HG02571 (cell line): ENCODE measurements around the gene KAZN.

Source experiments
- ATAC-seq: cut with Tn5 transposase; IDR thresholded peaks from one replicate; pipeline ENCODE4 v1.9.1; 2021; ENCODE audit warnings: mild to moderate bottlenecking, moderate library complexity; ENCODE audit not compliant: unreplicated experiment

The KAZN gene

DNA sequence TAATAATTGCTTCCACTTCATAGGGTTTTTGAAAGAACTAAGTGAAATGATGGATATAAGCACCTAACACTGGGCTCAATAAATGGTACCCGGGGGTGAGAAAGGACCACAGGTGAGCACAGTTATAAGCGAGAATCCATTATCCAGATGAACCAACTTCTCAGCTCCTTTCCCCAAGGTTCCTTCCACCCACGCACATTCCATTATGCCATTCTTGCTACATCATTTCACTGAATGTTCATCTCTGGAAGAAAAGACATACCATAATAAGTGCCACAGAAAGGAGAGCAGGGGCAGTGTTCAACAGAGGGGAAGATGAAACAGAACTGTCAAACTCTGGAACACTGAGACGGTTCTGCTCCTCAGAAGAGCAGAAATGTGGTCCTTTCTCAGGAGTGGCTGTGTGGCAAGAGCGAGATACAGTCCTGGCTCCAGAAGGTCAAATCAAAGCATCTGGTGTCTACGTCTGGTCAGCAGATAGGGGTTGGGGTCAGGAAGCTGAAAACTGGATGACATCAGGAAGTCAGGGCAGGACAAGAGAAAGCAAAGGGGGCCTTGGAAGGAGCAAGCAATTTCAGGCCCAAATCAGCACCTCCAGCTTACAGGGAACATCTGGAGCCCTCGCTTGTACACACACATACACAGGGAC, 299.6 kb downstream of the KAZN start:
- no peak for ATAC-seq

DNA sequence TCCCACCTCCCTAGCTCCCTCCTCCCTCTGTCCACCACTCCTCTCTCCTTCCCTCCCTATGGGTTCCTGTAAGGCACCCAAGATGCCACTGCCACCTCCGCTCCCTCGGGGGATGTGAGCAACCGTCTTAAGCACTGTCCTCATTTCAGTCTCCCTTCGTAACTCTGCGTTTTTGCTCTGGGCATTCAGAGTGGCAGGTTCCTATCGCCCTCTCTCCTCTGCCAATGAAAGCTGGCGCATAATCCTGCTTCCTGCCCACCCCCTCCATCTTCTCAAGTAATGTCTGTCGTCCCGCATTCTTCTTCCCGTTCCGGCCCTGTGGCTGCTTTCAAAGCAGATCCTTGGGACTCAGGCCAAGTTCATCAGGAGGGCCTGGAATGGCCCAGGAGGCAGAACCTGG, 301.2 kb downstream of the KAZN start:
- ATAC-seq: no peak

DNA sequence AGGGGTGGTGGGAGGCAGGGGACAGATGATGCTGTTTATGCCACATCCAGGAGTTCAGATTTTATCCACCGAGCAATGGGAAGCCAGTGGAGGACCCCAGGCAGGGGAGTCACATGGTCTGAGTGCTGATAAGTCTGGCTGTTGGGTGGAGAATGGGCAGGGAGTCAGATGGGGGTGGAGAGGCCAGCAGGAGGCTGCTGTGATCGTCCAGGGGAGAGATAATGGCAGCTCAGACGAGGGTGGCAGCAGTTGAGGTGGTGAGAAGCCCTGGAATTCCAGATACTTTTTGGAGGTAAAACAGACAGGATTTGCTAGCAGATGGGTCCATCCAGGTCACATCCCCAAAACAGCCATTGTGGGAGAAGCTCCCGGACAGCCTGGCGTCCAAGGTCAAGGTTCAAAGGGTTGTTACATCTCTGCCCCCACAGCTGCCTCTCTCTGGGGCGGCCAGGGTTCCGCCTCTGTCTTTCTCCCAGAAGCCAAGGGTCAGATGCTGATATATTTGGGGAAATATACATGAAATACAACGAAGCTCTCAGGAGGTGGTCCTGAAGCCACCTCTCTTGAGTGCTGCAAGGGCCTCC, 303.0 kb downstream of the KAZN start:
- no peak for ATAC-seq

DNA sequence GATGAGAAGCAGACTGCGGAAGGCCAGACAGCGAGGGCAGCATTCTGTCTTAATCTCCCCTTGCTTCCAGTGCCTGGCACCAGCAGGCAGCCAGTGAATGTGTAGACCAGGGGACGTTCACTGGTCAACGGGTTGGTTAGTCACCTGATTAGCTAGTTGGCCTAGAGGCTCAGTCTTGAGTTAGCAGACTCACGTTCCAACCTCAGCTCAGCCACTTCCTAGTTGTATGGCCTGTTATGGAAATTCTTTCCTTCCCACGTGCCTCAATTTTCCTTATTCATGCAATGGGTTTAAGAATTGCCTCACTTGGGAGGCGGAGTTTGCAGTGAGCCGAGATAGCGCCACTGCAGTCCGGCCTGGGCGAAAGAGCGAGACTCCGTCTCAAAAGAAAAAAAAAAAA, 305.4 kb downstream of the KAZN start:
- no peak for ATAC-seq

DNA sequence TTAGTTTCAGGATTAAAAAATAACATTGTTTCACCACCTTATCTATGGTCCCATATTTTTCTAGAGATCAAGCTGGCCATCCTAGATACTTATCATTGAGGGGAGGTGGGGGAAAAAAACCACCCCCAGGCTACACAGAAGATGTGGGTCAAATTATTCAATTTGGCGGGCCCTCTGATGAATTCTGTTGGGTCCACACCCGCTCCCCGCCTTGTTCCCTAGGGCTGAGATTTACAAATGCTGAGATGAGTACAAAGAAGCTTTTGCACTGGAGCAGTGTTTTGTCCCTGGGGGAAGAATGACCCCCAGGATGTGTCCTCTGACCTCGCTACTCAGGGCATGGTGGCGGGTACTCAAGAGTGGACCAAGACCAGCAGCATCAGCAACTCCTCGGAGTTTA, 308.2 kb downstream of the KAZN start:
- ATAC-seq: no peak

DNA sequence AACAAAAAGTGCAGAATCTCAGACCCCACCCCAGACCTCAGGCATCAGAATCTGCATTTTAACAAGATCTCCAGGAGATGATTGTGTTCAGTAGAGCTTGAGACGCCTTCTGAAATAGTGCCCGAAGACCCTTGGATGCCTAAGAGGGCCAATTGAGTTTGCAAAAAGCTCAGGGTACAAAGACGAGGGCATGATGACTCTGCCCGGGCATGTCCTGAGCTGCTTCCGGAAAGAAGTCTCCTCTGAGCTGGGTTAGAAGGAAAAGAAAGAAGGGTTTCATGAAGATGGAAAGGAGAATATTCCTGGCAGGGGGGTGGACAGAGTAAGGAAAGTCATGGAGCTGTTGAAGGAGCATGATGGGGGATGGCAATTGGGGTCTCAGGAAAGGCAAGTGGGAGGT, 308.9 kb downstream of the KAZN start:
- no peak for ATAC-seq

DNA sequence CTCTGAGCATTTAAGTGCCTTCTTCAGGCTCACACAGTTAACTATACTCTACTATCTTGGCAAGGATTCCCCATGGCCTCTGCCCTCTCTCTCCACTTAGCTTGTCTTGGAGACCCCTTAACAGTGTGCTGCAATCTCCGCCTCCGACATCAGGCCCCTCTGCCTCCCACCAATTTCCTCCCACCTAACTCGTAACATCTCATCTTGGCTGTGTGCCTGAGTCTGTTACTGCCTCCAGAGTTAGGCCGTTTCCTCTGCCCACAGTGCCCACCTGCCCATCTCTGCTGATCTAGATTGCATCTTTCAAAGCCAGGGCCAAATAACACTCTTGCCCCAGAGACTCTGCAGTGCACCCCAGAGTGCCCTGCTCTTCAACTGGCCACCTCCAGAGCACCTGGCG, 310.8 kb downstream of the KAZN start:
- ATAC-seq: no peak

DNA sequence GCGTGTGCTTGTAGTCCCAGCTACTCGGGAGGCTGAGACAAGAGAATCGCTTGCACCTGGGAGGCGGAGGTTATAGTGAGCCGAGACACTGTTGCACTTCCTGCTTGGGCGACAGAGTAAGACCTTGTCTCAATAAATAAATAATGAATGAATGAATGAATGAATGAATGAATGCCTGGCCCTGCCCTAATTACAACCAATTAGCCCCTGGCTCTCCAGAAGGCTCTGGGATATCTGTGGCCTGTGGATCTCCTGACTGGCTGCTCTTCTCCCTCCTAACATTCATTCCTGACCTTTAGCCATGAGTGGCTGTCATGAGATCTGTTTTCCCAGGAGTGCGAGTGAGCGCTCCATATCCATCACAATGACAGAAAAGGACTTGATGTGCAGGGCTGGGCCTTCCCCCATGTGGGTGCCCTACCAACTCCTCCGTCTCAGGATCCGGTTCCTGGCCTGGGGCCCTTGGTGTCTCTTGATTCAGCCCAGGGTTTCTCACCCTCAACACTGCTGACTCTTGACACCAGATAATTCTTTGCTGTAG, 311.5 kb downstream of the KAZN start:
- ATAC-seq: no peak

DNA sequence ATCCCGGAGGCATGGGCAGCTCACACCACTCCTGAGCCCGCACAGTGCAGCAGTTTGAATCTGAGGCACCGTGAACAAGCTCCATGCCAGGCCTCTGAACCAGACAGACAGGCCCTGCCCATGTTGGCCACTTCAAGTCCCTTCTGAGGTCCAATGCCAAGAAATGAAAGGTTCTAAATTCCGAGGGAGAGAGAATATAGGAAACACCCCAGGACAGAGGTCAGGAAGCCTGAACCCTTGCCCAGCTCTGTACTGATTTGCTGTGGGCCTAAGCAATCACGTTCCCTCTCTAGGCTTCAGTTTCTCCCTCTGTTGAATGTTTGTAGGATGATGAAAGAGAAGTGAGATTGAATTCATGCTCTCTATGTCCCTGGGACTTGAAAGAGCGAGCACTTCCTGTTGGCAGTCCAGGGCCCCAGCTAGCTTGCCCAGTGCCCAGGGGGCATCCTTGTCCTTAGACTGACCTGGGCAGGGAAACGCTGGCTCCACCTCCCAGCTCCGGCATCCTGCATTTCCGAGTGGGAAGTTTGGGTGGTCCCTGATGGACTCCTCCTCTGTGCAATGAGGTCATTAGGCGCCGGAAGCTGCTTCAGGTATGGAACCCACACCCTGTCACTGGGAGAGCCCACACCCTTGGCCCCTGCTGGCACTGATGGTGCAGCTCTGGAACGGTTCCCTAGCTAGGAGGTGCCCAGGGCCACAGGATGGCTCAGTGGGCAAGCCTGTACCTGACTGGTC, 312.7 kb downstream of the KAZN start:
- ATAC-seq: no peak

DNA sequence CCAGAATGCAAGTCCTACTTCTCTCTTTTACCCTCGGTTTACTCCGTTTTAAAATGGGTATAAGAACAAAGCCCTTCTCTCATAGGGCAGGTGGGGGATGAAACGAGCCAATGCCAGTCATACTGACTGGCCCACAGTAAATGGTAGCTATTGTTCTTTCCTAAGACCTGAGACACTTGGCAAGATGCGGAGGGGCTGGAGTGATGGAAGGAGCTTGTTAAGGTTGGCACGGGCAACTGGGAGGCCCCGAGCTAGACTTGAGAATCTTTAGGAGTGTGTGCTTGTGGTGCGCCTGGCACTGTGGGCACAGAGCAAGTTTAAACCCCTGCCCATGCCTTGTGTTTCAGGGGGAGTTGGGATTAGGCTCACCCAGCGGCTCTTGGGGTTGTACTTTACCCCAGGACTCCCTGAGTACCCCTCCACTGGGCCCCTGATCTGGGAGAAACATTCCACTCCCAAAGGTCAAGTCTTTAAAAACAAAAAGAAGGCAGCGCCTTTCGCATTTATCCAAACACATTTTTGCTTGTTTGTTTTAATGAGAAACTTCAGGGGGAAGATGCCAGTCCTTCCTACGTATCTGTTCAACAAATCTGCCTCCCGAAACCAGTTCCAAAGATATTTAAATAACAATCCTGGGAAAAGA, 314.5 kb downstream of the KAZN start:
- ATAC-seq: no peak

DNA sequence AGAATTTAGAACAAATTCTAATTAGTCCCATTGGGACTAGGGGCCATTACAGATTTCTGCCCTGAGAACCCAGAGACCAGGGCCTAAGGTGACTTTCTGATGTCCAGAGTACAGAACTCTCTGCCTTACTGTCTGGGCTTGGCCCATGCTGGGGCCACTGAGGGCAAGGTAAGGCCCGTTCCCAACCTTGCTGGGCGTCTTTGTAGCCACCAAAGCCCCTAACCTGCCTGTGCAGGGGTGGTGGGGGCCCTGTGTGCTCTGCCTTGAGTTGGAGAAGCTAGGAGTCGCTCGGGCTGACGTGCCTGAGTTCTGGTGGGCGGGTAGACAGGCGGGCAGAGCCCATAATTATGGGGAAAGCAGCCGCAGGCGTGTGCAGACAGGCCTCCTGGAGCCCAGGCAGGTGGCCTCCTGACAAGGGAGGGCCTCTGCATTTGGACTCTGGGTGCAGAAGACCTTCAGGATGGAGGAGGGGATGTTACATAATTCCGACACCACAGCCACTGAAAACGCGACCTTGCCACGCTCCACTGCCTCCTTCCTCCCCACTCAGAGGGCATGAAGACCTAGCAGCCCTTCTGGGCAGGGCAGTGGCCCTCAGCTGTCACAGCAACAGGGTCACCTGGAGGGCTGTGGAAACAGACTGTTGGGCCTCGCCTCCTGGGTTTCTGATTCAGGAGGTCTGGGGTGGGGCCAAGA, 315.1 kb downstream of the KAZN start:
- ATAC-seq: no peak

DNA sequence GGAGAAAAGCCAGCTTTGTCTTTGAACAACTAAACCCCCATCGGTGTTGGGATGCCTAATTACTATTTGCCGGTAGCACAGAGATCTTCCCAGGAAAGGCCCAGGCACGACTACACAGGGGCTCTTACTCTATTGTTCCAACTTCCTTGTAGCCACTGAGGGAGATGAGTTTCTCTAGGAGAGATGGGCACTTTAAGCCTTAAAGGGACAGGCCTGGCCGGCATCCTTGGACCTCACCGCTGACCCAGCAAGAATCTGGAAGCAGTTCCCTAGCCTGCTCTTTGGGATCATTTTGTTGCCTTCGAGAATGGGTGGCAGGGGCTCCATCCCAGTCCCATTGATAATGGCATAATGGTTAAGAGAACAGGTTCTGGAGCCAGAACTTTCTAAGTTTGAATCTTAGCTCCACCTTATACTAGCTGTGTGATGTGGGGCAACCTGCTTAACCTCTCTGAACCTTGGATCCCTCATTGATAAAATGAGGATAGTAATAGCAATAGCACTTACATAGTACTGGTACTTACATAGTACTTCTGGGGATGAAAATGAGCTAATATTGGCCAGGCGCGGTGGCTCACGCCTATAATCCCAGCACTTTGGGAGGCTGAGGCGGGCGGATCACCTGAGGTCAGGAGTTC, 316.0 kb downstream of the KAZN start:
- no peak for ATAC-seq

DNA sequence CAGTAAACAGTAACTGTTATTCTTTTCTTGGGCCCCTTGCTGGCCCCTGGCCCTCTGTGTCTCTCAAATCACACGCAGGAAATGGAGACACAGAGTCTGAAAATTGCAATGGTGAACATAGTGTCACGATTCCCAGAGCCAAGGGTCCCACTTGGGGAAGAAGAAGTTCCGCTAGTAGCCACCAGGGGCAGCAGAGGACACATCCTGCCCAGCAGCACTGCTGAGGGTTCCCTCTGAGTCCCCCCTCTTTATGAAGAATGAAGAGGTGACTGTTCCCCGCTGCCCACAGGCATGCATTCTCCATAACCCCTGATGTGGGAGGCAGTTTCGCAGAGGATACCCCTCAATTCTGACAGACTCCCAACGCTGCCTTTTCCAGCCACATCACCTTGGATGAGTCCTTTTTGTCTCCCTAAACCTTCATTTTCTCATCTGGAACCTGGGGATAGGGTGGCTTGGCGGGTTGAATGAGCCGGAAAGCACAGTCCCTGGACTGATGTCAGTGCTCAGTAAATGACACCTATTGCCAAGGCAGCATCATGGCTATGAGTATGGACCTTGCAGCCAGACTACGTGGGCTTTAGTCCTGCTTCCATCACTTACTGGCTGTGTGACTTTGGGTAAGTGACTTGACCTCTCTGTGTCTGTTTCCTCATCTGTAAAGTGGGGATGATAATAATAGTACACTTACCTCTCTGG, 317.0 kb downstream of the KAZN start:
- ATAC-seq: no peak

DNA sequence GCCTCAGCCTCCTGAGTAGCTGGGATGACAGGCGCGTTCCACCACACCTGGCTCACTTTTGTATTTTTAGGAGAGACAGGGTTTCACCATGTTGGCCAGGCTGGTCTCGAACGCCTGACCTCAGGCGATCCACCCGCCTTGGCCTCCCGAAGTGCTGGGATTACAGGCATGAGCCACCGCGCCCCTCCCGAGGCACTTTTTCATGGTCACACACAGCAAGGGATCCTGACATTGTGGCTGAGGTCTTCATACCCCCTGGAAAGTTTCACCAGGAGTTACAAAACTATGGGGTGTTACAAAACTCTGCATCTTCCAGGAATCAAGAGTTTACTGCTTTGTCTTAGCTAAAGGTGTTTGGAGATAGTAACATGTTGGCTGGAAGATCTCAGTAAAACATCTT, 320.8 kb downstream of the KAZN start:
- no peak for ATAC-seq

DNA sequence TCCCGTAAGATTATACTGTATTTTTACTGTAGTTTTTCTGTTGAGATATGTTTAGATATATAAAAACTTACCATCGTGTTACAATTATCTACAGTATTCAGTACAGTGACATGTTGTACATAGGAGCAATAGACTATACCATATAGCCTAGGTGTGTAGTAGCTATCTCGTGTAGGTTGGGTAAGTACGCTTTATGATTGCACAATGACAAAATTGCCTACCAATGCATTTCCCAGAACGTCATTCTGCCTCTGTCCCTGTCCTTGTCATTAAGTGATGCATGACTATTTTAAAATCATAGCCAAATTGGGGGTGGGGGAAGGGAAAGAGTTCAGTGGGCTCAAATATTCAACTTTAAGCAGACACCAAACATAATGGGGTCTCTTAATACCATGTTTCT, 321.3 kb downstream of the KAZN start:
- ATAC-seq: no peak

DNA sequence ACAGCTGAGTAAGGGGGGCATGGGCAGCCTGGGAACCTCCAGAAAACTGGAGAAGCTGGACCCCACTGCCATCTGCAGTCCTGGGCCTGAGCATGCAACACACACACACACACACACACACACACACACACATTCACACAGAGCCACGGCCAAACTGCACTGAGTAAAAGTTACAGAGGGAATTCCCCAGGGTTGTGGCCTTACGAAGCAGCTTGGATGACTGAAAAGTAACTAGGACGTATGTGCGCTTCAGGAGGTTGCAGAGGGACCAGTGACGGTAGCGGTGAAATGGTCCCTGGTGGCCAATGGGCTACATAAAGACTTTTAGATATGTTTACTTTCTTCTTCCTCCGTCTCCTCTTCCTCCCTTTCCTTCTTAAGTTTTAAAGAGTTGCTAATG, 322.6 kb downstream of the KAZN start:
- ATAC-seq: no peak

DNA sequence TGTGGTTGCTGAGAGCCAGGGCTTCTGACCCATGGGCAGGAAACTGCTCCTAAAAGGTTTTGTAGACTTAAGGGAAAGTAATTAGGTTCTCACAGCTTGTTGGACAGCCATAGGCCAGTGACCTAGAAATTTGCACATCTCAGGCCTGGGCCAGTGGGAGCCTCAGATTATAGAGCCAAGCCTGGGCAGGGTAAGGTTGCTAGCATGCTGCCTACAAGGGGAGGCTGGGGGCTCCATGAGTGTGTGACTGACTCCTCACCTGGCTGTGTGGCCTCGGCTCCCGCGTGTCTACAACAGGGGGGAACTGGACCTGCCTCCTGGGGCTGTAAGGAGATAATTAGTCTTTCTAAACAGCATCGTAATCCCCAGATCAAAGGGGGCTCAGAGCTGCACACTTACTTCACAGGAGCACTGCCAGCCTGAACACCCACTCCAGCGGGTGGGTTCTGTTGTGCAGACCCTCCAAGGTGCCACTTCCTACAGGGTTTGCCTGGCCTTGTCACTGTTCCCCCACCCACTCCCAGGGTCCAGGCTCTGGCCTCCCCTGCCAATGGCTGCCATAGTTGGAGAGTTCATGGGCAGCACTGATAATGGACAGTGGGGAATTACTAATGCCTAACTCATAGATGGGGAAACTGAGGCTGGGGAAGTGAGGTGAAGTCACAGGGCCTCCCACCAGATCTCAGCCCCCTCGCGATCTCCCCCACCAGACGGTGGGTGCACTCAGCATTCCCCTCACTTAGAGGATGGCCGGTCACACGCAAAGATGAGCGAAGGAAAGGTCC, 324.6 kb downstream of the KAZN start:
- no peak for ATAC-seq

DNA sequence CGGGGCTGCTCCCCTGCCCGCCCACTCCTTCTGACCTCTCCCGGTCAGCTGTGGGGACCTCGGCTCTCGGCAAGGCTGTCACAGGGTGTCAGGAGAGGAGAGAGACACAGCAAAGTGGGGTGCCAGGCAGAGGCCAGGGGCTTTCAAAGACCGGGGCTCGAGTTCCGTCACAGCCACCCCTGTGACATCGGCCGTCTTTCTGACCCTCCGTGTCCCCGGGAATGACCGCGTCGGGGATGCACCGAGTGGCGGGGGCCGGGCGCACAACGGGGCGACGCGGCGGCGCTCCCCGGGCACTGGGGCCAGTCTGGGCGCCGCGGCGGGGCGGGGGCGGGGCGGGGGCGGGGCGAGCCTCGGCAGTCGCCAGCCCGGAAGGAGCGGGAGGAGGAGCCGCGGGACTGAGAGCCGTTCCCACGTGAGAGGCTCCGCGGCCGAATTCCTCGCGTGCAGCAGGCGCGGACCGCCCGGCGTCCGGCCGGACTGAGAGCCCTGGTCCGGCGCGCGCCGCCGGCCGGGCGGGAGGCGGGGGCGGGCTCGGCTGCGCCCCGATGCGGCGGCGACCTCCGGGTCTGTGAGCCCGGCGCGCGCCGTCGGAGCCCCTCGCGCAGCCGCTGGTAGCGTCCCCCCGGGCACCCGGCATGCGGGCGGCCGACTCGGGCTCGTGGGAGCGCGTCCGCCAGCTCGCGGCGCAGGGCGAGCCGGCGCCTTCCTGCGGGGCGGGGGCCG, 325.4 kb downstream of the KAZN start:
- no peak for ATAC-seq
